NCI-H128 (cell line): ENCODE measurements around the gene NOL9.
"Not testable (repeated sequence)": the region's sequence is repeated elsewhere in the genome, so short reads cannot be mapped to it uniquely, and the experiment has no call there.

Experiments
- DNase-seq: peaks from one replicate; lab custom pipeline; 2025; ENCODE audit not compliant: unreplicated experiment; lab: John Stamatoyannopoulos, UW

Gene NOL9

GRCh38 chr1:6554031-6554906 is at the start of gene NOL9:
Gene NOL9, minus strand, starts transcription at chr1:6554513. Its CDS starts 11 bp downstream, at chr1:6554502.
- peak; percentile 90 for DNase-seq

- no peak for DNase-seq
Observed at GRCh38 chr1:6603238-6603914, 49.1 kb upstream of the NOL9 start.

- DNase-seq: peak; percentile 59
Observed at GRCh38 chr1:6602669-6603237, 48.4 kb upstream of the NOL9 start, which contains the start of gene KLHL21. Gene KLHL21, minus strand, starts transcription at chr1:6602869. Its CDS starts 52 bp downstream, at chr1:6602817.

GRCh38 chr1:6601923-6602668 is 47.8 kb upstream of the NOL9 start:
- DNase-seq: no peak

- no peak for DNase-seq
Observed at GRCh38 chr1:6601049-6601922, 47.0 kb upstream of the NOL9 start.

GRCh38 chr1:6600410-6601048 is 46.2 kb upstream of the NOL9 start:
- no peak for DNase-seq

- not testable (repeated sequence) for DNase-seq
Observed at GRCh38 chr1:6599991-6600390, 45.7 kb upstream of the NOL9 start.

GRCh38 chr1:6599141-6599975 is 45.0 kb upstream of the NOL9 start:
- no peak for DNase-seq

- DNase-seq: no peak
Observed at GRCh38 chr1:6597777-6598131, 43.4 kb upstream of the NOL9 start.

- DNase-seq: no peak
Observed at GRCh38 chr1:6596886-6597776, 42.8 kb upstream of the NOL9 start.

- no peak for DNase-seq
Observed at GRCh38 chr1:6596351-6596750, 42.0 kb upstream of the NOL9 start.

- no peak for DNase-seq
Observed at GRCh38 chr1:6594977-6595740, 40.8 kb upstream of the NOL9 start.

GRCh38 chr1:6593810-6594209 is 39.5 kb upstream of the NOL9 start:
- DNase-seq: no peak

GRCh38 chr1:6592865-6593593 is 38.7 kb upstream of the NOL9 start:
- DNase-seq: no peak

- DNase-seq: no peak
Observed at GRCh38 chr1:6592441-6592840, 38.1 kb upstream of the NOL9 start.

GRCh38 chr1:6591644-6592043 is 37.3 kb upstream of the NOL9 start:
- no peak for DNase-seq

- no peak for DNase-seq
Observed at GRCh38 chr1:6591222-6591621, 36.9 kb upstream of the NOL9 start.
